ENCODE measurements around the gene RERE.

DNA sequence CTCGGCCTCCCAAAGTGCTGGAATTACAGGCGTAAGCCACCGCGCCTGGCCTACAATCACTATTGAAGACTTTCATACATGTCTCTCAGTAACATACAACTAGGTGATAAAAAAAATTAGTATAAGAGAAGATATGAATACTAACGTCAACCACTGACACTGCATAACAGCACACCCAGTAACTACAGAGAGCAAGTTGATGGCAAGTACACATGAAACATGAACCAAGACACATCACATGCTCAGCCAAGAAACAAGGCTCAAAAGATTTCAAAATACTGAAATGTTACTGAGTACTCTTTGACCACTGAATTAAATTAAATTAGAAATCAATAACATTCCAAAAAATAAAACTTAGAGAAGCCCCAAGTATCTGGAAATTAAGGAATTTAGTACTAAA, 331.4 kb downstream of the RERE start:
- TF ChIP-seq, protein P1, sequence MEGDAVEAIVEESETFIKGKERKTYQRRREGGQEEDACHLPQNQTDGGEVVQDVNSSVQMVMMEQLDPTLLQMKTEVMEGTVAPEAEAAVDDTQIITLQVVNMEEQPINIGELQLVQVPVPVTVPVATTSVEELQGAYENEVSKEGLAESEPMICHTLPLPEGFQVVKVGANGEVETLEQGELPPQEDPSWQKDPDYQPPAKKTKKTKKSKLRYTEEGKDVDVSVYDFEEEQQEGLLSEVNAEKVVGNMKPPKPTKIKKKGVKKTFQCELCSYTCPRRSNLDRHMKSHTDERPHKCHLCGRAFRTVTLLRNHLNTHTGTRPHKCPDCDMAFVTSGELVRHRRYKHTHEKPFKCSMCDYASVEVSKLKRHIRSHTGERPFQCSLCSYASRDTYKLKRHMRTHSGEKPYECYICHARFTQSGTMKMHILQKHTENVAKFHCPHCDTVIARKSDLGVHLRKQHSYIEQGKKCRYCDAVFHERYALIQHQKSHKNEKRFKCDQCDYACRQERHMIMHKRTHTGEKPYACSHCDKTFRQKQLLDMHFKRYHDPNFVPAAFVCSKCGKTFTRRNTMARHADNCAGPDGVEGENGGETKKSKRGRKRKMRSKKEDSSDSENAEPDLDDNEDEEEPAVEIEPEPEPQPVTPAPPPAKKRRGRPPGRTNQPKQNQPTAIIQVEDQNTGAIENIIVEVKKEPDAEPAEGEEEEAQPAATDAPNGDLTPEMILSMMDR (IDR thresholded peaks at IDR 0.05) = no peak
- TF ChIP-seq POLR2A (IDR thresholded peaks at IDR 0.05) = no peak

All from uterus (tissue), 2 donors.